PFSK-1 (cell line): ENCODE results near the gene PREP.

Experiments used
- FOXP2 ChIP-seq: optimal IDR thresholded peaks from 2 replicates; pipeline ENCODE3; 2011; ENCODE audit warnings: borderline replicate concordance, control low read depth, inconsistent platforms; ENCODE audit not compliant: insufficient read depth; ENCODE audit errors: extremely low read length, extremely low read depth
- POLR2AphosphoS5 ChIP-seq: IDR thresholded peaks from 2 replicates; pipeline ENCODE4 v1.6.1; 2012; ENCODE audit warnings: low read depth, mild to moderate bottlenecking, control low read depth, low read length, moderate library complexity
- SIN3A ChIP-seq: IDR thresholded peaks from 2 replicates; pipeline ENCODE4 v1.6.1; 2012; ENCODE audit warnings: mild to moderate bottlenecking, low read length, moderate library complexity, borderline replicate concordance; ENCODE audit not compliant: insufficient read depth
- TAF1 ChIP-seq: IDR thresholded peaks from 2 replicates; pipeline ENCODE4 v1.6.1; 2012; ENCODE audit warnings: low read length, control low read depth, borderline replicate concordance; ENCODE audit not compliant: insufficient read depth
- TF ChIP-seq, protein P1 (sequence below), 2 experiments: IDR thresholded peaks; 2 replicates each; pipeline versions ENCODE4 v1.6.1 to v1.8.0; 2011 to 2012; ENCODE audit warnings: low read depth in 2 of 2, low read length in 2 of 2, control low read depth in 1 of 2, inconsistent platforms in 1 of 2, mild to moderate bottlenecking in 1 of 2, moderate library complexity in 1 of 2; ENCODE audit not compliant: insufficient read depth in 1 of 2

DNA sequence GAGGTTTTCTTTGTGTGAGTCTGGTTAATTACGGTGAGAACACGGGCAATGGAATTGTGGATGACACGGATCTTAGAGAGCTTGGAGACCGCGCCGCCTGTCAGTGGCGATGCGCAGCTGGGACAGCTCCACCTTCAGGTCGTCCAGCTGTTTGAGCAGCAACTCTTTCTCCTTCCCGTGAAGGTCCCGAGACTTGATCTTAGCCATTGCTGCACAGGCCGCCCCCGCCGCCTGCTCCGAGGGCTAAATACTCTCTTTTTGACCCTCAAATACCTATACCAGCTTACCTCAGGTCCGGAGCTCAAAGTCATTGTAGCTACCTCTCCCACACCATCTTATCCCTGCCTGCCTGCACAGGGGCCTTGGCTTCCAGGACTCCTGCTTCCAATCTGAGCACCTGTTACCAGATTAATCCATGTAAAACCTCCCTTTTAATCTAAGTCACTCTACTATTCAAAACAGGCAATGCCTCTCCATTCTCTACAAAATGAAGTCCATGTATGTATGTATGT lies 100.2 kb downstream of the PREP start:
- TF ChIP-seq TAF1 (no peak), POLR2AphosphoS5 (no peak), SIN3A (no peak), FOXP2 (no peak)
- TF ChIP-seq, protein P1, sequence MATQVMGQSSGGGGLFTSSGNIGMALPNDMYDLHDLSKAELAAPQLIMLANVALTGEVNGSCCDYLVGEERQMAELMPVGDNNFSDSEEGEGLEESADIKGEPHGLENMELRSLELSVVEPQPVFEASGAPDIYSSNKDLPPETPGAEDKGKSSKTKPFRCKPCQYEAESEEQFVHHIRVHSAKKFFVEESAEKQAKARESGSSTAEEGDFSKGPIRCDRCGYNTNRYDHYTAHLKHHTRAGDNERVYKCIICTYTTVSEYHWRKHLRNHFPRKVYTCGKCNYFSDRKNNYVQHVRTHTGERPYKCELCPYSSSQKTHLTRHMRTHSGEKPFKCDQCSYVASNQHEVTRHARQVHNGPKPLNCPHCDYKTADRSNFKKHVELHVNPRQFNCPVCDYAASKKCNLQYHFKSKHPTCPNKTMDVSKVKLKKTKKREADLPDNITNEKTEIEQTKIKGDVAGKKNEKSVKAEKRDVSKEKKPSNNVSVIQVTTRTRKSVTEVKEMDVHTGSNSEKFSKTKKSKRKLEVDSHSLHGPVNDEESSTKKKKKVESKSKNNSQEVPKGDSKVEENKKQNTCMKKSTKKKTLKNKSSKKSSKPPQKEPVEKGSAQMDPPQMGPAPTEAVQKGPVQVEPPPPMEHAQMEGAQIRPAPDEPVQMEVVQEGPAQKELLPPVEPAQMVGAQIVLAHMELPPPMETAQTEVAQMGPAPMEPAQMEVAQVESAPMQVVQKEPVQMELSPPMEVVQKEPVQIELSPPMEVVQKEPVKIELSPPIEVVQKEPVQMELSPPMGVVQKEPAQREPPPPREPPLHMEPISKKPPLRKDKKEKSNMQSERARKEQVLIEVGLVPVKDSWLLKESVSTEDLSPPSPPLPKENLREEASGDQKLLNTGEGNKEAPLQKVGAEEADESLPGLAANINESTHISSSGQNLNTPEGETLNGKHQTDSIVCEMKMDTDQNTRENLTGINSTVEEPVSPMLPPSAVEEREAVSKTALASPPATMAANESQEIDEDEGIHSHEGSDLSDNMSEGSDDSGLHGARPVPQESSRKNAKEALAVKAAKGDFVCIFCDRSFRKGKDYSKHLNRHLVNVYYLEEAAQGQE (IDR thresholded peaks at IDR 0.05; ENCODE audit: insufficient read depth in 1 of 2, low read depth in 2 of 2, low read length in 2 of 2): no peak
